Measurements from ENCODE around the gene UNK. TPM values are rescaled to one million over a fixed set of nuclear protein-coding genes. Genes with fewer than 3 reads are reported as not detected.

Gene UNK
- total and polyA plus RNA-seq, 4 donors, result 15.5 to 72.4 (median 25.7) TPM

DNA sequence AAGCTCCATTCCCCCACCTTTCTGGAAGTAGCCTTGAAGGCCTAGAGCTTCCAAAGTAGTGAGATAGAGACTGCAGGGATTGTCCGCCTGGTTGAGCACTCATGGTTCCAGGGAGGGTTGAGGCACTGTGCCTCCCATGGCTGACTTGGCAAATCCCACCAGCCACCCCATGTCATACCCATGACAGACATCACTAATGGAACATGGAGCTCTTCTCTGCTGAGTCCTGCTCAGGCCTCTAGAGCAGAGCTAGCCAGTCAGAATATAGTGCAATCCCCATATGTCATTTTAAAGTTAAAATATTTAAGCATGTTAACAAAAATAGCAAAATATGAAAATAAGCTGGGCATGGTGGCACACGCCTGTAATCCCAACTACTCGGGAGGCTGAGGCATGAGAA is 30.8 kb downstream of the UNK start:
- H3K4me3 ChIP-seq, result no peak overlapping the region
- H3K27me3 ChIP-seq (ENCODE audit: control insufficient read depth in 3 of 3, insufficient read depth in 3 of 3, low read length in 2 of 3), result no peaks in the 10 kb centered on the region
- DNase-seq (no peak), ATAC-seq (ENCODE audit: insufficient read depth, low FRiP score) (no peak)
- H3K9me3 ChIP-seq (ENCODE audit: control insufficient read depth in 4 of 4, insufficient read depth in 3 of 4, low read length in 3 of 4), result no peaks in the 10 kb centered on the region
- peaks cover 14 to 81% (median 64%) of the 10 kb centered on the region in 4 donors for H3K36me3 ChIP-seq (ENCODE audit: control insufficient read depth in 4 of 4, insufficient read depth in 4 of 4, low read length in 4 of 4)
- TF ChIP-seq, protein P1, sequence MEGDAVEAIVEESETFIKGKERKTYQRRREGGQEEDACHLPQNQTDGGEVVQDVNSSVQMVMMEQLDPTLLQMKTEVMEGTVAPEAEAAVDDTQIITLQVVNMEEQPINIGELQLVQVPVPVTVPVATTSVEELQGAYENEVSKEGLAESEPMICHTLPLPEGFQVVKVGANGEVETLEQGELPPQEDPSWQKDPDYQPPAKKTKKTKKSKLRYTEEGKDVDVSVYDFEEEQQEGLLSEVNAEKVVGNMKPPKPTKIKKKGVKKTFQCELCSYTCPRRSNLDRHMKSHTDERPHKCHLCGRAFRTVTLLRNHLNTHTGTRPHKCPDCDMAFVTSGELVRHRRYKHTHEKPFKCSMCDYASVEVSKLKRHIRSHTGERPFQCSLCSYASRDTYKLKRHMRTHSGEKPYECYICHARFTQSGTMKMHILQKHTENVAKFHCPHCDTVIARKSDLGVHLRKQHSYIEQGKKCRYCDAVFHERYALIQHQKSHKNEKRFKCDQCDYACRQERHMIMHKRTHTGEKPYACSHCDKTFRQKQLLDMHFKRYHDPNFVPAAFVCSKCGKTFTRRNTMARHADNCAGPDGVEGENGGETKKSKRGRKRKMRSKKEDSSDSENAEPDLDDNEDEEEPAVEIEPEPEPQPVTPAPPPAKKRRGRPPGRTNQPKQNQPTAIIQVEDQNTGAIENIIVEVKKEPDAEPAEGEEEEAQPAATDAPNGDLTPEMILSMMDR (IDR thresholded peaks at IDR 0.05; ENCODE audit: control extremely low read depth, extremely low read depth), result no peak
- 94 to 96% methylated on average over 3 of the region's 3 CpGs for WGBS, 2 donors
- no peak overlapping the region for H3K27ac ChIP-seq (ENCODE audit: low read depth in 1 of 2, low read length in 1 of 2)
- no peak overlapping the region for H3K9ac ChIP-seq (ENCODE audit: insufficient read depth in 1 of 2, low read length in 2 of 2)
- no peaks in the 10 kb centered on the region for H3K4me1 ChIP-seq (ENCODE audit: control insufficient read depth in 5 of 5, insufficient read depth in 5 of 5, low read length in 5 of 5)

DNA sequence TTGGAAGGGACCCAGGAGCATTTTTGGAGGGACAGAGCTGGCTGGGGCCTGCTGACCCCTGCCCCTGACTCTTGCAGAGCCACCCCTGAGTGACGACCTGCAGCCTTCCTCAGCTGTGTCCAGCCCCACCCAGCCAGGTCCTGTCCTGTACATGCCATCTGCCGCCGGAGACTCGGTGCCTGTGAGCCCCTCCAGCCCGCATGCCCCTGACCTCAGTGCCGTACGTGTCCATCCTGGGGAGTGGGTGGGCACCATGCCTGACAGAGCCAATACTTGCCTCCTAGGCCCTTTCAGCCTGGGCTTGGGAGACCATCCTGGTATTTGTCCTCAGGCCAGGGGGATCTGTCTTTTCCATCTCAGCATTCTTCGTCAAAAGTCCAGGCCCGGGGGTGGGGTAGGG is 32.1 kb downstream of the UNK start:
- Histone ChIP-seq H3K9ac (ENCODE audit: insufficient read depth in 1 of 2, low read length in 2 of 2) (no peak overlapping the region), H3K9me3 (ENCODE audit: control insufficient read depth in 4 of 4, insufficient read depth in 3 of 4, low read length in 3 of 4) (no peaks in the 10 kb centered on the region), H3K36me3 (ENCODE audit: control insufficient read depth in 4 of 4, insufficient read depth in 4 of 4, low read length in 4 of 4) (peaks cover 14 to 86% (median 62%) of the 10 kb centered on the region in 4 donors), H3K4me1 (ENCODE audit: control insufficient read depth in 5 of 5, insufficient read depth in 5 of 5, low read length in 5 of 5) (peaks cover 0 to under 1% (median 0%) of the 10 kb centered on the region in 5 donors), H3K27ac (ENCODE audit: low read depth in 1 of 2, low read length in 1 of 2) (no peak overlapping the region), H3K27me3 (ENCODE audit: control insufficient read depth in 3 of 3, insufficient read depth in 3 of 3, low read length in 2 of 3) (no peaks in the 10 kb centered on the region), H3K4me3 (no peak overlapping the region)
- no peak for ATAC-seq (ENCODE audit: insufficient read depth, low FRiP score)
- DNase-seq, result no peak
- 90 to 99% methylated on average over 9 of the region's 9 CpGs for WGBS, 2 donors
- TF ChIP-seq, protein P1 (IDR thresholded peaks at IDR 0.05; ENCODE audit: control extremely low read depth, extremely low read depth), result no peak

DNA sequence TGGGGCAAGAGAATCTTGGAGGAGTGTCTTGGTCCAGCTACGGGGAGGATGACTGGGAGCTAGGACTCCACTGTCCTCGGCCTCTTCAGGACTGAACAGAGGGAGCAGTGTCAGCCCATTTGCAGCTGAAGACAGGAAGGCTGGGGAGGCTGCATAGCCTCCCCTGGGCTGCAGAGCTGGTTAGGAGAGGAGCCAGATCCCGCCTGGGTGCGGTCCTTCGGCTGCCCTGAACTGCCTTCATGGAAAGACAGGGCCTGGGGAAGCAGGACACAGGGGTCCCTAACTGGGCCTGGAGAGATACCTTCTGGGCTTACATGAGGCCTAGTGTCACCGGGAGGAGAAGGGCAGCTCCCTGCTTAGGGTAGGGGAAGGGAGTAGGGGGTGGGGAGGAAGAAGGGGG is 33.0 kb downstream of the UNK start:
- Histone ChIP-seq H3K36me3 (ENCODE audit: control insufficient read depth in 4 of 4, insufficient read depth in 4 of 4, low read length in 4 of 4) (peaks cover 11 to 85% (median 59%) of the 10 kb centered on the region in 4 donors), H3K4me1 (ENCODE audit: control insufficient read depth in 5 of 5, insufficient read depth in 5 of 5, low read length in 5 of 5) (peaks cover 0 to 4% (median 0%) of the 10 kb centered on the region in 5 donors), H3K27me3 (ENCODE audit: control insufficient read depth in 3 of 3, insufficient read depth in 3 of 3, low read length in 2 of 3) (no peaks in the 10 kb centered on the region), H3K27ac (ENCODE audit: low read depth in 1 of 2, low read length in 1 of 2) (no peak overlapping the region), H3K4me3 (no peak overlapping the region), H3K9ac (ENCODE audit: insufficient read depth in 1 of 2, low read length in 2 of 2) (no peak overlapping the region), H3K9me3 (ENCODE audit: control insufficient read depth in 4 of 4, insufficient read depth in 3 of 4, low read length in 3 of 4) (no peaks in the 10 kb centered on the region)
- no peak for ATAC-seq (ENCODE audit: insufficient read depth, low FRiP score)
- TF ChIP-seq, protein P1 (IDR thresholded peaks at IDR 0.05; ENCODE audit: control extremely low read depth, extremely low read depth), result no peak
- 97 to 100% methylated on average over 6 of the region's 6 CpGs for WGBS, 2 donors
- no peak for DNase-seq

DNA sequence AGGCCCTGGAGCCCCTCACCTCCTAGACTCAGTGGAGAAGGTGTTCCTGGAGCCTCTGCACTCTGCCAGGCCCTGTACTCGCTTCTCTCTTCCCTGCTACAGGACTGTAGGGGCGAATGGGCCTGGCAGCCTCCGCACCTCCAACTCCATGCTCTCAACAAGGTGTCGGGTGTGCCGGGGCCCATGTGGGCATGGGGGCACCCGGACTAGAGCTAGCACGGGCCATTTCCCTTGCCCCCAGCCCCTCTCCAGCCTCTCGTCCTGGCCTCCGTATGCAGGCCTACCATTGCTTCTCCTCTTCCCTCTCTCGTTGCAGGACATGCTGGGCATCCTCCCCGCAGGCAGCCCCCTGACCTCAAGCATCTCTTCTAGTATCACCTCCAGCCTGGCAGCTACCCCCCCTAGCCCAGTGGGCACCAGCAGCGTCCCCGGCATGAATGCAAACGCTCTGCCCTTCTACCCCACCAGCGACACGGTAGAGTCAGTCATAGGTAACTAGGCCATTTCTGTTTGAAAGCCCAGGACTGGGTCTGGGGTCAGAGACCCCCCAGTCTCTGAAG is 33.8 kb downstream of the UNK start:
- peaks cover 0 to 4% (median 0%) of the 10 kb centered on the region in 5 donors for H3K4me1 ChIP-seq (ENCODE audit: control insufficient read depth in 5 of 5, insufficient read depth in 5 of 5, low read length in 5 of 5)
- 96 to 97% methylated on average over 16 of the region's 16 CpGs for WGBS, 2 donors
- no peak for ATAC-seq (ENCODE audit: insufficient read depth, low FRiP score)
- TF ChIP-seq, protein P1 (IDR thresholded peaks at IDR 0.05; ENCODE audit: control extremely low read depth, extremely low read depth), result no peak
- peaks cover 11 to 85% (median 53%) of the 10 kb centered on the region in 4 donors for H3K36me3 ChIP-seq (ENCODE audit: control insufficient read depth in 4 of 4, insufficient read depth in 4 of 4, low read length in 4 of 4)
- no peaks in the 10 kb centered on the region for H3K9me3 ChIP-seq (ENCODE audit: control insufficient read depth in 4 of 4, insufficient read depth in 3 of 4, low read length in 3 of 4)
- no peak for DNase-seq
- no peak overlapping the region for H3K9ac ChIP-seq (ENCODE audit: insufficient read depth in 1 of 2, low read length in 2 of 2)
- no peaks in the 10 kb centered on the region for H3K27me3 ChIP-seq (ENCODE audit: control insufficient read depth in 3 of 3, insufficient read depth in 3 of 3, low read length in 2 of 3)
- no peak overlapping the region for H3K4me3 ChIP-seq
- H3K27ac ChIP-seq (ENCODE audit: low read depth in 1 of 2, low read length in 1 of 2), result no peak overlapping the region
